Activated gamma-delta T cell (primary cell): ENCODE measurements around the gene HPS1.

Source experiments
- DNase-seq: peaks from one replicate; lab custom pipeline; 2025; lab: John Stamatoyannopoulos, UW

The HPS1 gene

DNA sequence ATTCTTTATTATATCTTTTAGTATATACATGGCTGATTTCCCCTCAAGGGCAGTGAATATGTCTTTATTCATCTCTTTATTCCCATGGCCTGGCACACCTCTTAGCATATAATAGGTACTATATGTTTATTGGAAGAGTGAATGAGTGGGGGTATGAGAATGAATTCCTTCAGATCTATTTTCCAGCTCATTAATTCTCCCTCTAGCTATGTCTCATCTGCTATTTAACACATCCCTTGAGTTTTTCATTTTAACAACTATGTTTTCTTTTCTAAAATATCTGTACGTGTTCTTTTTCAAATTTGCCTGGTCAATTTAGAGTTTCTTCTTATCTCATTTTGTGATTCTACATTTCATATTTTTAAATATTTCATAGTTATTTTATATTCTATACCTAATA lies 14.4 kb downstream of the HPS1 start:
- no peak for DNase-seq

DNA sequence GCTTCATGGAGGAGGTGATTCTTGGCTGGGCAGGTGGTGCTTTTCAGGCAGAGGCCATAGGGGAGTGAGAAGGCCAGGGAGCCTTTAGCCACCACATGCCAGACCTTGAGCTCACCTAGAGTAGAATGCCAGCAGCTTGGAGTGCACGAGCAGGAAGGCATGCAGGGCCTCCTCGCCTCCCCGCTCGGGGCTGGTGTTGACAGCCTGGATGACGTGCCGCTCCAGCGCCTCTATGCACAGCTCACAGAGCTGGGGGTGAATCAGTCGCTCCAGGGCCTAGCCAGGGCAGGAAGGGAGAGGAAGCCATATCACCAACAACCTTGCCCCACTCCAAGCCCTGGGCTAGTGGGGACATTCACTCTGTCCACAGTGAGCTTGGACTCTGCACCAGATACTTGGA lies 15.7 kb downstream of the HPS1 start:
- no peak for DNase-seq

DNA sequence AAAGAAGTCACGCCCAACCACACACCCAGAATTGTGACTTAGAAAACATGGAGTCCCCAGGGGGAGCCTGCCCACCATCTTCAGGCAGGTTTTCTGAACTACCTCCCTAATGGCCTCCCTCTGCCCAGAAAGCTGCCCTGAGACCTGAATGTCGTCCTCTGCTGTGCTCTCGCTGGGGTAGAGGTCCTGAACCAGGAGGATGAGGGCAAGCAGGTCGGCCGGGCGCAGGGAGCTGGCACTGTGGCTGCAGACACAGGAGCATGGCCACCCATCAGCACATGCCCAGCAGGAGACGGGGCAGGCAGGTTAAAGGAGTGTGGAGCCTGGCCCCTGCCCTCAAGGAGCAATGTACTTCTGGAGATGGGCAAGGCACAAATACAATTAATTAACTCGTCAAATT lies 16.3 kb downstream of the HPS1 start:
- no peak for DNase-seq

DNA sequence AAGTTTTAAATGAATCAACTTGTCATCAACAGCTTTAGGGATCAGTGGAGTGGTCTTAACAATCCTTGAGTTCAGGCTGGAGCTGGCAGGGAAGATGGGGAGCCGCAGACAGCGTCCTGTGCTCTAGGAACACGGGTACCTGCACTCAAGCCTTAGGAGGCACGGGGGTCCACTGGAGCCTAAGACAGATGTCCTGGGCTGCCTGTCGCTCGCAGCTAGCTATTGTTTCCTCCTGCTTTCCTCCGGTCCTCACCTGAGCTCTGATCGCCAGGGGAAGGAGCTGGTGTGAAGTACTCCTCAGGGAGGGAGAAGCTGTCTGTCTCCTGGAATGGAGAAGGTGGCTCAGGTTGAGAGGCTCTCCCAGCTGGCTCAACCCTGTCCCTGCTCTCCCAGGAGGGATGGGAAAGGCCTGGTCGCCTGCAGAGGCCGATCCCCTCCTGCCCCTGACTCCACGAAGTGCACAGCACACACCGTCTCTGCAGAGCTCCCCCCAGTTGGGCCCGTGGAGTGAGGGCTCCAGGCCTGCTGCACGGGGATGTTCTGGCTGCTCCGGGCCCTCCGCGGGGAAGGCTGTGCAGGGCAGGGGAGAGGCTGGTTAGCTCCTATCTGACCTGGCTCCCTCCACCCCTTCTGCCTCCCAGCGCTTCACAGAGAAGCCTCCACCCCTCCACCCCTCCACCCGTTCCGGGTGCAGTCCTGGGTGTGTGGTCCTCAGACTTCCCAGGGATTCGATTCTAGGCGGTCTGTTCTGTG lies 17.2 kb downstream of the HPS1 start:
- no peak for DNase-seq

DNA sequence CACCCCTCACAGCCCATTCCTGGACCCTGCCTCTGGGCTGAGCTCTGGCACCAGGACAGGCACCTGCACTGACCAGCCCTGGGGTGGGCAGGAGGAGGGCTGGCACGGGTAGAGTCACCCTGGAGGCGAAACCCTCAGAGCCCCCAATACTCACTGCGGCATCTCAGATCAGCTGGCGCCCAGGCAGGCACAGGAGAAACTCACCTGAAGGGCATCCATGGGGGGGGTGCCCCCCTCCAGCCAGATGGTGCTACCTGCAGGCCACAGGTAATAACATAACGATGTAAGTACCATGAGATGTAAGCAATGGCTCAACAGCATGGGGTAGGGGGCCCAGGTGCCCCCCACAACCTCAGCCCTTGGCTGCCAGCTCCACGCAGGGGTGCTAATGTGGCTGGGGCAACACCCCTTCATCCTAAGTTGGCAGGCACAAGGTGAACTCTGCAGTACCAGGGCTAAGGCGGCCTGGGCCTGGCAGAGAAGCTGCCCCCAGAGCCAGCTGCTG lies 19.7 kb downstream of the HPS1 start:
- no peak for DNase-seq

DNA sequence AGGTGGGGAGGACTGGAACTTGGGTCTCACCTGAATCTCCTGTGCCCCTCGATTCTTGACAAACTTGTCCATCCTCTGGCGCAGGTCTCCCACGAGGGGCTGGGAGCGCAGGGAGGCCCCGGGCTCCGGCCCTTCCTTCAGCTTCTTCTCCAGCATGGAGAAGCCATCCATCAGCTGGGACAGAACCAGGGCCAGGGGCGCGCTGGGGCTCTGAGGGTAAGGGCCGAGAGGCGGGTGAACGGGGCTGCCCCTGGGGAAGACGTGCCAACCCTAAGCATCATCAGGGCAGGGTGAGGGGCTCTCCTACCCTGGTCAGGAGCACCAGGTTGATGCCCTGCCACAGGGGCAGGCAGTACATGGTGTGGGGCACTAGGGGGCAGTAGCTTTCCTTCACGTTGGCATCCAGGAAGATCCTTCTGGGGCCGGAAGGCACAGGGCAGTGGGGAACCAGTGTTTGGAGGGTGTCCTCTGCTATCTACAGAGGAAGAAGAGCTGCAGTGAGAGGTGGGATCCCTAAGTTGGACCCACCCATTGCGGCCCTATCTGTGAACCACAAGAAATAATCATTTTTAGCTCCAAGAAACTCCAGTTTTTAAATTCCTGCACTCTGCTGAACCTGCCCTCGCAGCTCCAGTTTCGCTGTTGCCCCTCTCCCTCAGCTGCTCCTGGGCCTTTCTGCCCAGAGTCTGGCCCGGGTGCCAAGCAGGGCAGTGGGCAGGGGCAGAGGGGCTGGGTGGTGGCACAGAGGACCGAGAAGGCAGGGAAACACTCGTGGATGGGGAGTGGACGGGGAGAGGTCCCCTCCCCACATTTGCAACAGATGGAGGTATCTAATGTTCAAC lies 21.0 kb downstream of the HPS1 start:
- DNase-seq, result no peak

DNA sequence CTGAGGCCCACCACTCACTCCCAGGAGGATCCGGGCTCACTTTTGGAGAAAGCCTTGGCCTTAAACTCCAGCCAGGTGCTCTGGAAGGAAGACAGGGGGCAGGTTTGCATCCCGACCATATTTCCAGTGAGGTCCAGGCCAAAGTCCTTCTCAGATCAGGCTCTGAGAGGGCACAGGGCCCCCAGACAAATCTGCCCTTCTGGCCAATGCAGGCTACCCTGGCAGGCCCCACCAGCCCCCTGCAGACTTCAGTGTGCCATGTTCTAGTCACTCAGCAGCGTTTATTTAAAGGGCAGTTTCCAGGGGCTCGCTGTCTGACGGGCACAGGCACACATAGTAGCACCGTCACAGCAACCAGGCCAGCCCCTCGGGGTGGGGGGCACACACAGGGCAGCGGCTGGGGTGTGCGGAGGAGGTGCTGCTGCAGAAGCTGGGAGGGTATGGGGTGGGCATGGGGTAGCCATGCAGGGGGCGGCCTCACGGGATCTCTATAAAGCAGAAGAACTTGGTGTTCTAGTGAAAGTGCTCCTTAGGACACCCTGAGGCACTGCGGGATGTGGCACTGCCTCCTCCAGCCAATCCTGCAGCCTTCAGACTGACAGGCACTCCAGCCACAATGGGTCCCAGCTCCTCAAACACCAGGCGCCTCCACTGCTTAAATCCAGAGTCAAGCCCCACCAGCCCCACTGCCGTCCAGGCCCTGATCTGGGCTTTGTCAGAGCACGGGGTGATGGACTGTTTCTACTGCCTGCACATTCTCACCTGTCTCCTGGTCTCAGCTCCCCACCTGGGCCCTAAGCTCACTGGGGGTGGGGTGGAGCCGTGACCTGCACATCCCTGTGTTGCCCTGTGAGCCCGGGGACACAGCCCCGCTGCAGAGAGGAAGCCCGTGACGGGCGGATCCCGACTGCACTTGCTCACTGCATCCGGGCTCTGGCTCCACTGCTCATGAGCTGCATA lies 22.2 kb downstream of the HPS1 start:
- DNase-seq, result no peak

DNA sequence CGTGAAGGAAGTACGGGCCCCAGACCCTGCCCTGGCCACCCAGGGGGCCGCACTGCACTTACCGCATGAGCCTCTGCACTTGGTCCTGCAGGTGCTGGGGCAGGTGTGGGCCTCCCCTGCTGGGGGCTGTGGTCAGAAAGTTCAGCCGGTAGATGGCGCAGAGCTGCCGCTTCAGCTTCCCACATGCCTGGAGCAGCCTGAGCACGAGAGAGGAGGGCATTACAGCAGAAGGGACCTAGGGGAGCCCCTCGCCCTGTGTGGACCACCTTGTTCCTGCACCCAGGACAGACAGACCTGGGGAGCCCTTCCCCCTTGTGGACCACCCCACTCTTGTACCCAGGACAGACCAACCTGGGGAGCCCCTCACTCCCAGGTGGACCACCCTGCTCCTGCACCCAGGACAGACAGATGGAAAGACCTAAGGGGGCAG lies 23.0 kb downstream of the HPS1 start:
- DNase-seq, result no peak

DNA sequence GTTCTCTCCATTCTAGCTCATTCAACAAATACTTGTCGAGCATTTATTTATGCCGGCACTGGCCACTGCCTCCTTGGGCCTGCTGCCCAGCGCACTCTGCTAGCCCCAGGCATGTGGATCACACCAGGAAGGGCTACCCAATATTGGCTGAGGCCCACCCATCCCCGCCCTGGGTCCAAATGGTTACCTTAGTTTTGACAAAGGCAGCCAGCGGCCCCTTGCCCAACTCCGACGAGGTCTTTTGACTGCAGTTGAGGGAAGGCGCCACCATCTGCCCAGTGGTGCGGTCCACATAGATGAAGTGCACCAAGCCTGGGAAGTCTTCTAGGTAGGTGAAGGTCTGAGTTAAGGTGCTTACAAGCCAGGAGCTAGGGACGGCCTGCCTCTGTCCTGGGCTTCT lies 24.6 kb downstream of the HPS1 start:
- no peak for DNase-seq

DNA sequence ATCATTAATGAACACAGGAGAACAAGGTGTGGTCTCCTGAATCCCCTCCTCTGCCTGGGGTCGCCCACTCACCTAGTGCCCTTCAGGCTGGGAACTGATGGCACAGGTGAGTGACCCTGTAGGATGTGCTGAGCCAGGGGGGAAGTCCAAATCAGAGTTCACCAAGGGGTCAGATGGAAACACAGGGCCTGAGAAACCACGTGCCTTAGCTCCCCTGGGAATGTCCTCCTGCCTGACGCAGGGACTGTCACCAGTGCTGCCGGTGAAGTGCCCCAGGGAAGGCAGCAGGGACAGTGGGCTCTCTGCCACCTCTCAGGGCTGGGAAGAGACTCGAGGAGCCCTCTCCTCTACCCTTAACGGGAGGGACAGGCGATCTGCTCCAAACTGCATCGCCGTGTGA lies 25.9 kb downstream of the HPS1 start:
- DNase-seq, result no peak

DNA sequence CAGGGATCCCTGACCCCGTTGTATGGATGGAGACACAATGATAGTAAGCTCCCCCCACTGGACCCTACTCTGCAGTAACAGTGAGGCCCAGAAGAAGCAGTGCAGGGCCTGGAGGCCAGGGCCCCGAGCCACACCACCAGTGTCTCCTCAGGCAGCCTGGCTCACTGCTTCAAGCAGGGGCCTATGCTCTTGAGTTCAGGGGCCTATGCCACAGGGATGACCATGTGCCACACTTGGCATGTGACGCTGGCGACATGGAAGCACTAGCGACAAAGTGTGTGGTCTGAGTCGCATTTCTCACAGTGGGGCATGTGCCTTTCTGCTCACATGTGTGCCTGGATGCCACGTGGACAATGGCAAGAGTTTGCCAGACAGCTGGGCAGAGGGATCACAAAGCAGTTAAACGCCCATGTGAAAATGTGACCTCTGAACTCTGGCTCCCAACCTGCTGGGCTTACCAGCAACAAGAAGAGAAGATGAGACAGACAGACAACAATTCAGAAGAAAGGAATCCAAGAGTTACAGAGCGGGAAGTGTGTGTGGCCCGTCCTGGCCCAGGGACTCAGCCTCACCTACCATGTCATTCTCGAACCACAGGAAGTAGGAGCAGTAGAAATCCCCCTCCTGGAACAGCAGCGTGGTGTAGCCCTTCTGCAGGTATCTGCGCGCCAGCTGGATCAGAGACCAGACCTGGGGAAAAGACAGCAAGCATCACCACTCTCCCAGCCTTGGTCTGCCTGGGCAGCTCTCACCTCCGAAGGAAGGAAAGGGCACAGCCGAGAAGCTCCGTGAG lies 27.1 kb downstream of the HPS1 start:
- no peak for DNase-seq

DNA sequence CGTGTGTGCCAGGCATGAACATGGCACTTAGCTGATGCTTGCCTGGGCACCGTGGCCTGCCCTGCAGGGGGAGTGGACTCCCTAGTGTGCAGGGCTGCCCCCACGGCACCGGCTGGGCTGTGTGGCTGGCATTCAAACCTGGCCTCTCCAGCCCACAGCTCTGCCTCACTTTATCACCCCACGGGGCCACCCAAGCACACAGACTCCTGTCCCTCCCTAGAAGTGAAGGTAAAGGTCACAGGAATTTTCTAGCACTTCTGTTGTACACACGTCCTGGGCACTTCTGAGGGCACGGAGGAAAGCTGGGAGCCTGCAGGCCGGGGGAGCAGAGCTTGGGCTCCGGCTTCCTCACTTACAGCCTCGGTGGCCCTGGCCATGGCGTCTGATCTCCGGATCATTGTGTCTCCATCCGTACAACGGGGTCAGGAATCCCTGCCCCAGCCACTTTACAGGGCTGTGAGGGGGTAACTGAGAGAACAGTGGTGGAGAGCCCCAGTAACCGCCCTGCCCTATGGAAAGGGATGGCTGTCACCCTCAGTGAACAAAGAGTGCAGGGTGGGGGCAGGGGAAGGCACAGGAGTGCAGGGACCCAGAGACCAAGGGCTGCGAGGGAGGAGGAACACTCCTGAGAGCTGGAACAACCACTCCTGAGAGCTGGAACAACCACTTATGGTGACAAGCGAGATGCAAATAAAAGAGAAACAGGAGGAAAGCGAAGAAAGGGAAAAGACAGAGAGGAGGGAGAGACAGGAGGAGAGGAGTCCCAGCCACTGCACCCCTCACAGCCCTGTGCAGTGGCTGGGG lies 27.9 kb downstream of the HPS1 start:
- DNase-seq, result no peak

DNA sequence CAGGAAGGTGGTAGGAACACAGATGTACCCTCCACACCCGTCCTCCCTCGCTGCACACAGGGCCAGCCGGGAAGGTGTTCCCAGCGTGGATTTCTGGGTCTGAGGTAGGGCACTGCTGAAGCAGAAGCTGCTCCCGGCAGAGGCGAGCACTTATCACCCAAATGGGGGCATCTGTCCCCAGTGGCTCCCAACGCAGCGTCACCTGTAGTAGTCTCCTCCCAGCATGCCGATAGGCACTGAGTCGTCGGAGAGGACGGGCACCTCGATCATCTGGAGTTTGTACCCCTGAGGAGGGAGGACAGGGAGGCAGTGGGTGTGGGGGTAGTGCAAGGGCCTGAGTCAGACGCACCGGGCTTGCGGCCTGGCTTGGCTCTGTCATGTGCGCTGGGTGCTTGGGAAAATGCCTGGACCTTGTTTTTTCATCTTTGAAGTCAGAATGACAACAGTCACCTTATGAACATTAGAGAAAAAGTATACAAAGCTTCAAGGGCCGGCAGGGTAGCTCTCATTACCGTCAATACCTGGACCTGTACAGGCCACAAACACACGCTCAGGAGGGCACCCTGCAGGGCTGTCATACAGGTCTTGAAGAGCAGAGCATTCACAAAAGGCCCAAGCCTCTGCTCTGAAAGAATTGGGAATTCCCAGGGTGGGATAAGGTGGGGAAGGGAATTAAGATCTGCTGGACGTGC lies 28.6 kb downstream of the HPS1 start:
- DNase-seq, result no peak

DNA sequence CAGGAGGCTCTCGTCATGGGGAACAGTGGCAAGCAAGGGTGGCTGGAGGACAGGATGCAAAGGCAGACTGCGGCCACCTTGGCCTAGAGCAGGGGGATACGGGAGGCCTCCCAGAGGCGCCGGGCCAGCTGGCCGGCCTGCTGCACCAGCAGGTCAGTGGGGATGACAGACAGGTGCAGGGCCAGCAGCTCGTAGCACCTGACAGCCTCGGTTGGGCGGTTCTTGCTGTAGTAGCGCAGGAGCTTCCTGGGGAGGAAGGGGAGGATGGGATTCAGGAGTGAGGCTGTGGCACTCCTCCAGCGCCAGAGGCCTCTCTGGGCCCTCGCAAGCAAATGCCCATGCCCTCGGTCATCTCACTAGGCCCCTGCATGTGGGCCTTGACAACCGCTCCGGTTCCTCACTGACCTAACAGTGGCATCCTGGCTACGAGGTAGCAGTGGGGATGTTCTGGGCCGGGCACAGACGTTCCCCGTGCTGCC lies 29.2 kb downstream of the HPS1 start:
- no peak for DNase-seq

DNA sequence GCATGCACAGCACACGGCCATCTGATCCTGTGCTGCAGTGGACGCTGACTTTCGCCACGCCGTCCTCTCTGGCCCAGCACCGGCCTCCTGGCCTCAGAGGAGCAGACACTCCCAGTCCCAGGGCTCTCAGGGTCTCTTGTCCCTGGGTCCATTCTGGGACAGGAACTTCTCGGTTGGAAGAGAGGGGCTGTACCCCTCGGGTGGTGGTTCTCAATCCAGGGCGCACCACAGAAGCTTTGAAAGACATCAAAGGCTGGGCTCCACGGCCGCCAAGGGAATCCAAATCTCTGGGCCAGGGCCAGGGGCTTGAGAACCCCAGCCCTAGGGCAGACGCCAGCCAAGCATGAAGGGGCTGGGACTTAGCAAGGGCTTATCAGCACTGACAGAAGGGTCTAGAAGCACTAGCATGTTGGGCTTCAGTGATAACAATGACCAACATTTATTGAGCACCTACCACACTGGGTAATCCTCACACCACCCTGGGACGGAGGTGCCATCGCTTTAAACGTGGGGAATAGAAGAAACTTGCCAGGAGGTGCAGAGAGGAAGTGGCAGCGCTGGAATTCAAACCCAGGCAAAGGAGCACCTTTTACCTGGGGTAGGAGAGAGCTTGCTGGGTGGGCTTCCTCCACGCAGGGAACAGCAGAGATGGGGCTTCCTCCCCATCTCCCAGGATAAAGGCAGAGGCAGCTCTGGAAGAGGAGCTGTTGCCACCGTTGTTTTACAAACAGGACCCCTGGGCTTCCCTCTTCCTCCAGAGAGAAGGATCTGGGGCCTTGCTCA lies 29.9 kb downstream of the HPS1 start:
- DNase-seq, result no peak

DNA sequence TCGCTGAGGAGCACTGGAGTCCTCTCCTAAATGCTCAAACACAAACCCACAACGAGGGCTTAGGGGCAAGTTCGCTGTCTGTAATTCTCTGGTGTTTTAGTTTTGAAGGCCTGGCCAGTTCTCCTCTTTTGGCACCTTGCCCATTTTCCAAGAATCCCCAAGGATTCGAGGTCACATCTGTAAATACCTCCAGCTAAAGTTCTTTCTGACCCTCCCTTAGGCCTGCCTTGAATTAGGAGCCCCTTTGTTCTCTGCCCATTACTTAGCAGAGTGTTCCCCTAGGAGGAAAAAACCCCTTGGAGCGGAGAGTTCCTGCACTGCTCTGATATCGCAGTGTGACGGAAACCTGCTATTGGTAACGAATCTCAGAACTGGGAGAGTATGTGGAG lies 31.0 kb downstream of the HPS1 start:
- no peak for DNase-seq

DNA sequence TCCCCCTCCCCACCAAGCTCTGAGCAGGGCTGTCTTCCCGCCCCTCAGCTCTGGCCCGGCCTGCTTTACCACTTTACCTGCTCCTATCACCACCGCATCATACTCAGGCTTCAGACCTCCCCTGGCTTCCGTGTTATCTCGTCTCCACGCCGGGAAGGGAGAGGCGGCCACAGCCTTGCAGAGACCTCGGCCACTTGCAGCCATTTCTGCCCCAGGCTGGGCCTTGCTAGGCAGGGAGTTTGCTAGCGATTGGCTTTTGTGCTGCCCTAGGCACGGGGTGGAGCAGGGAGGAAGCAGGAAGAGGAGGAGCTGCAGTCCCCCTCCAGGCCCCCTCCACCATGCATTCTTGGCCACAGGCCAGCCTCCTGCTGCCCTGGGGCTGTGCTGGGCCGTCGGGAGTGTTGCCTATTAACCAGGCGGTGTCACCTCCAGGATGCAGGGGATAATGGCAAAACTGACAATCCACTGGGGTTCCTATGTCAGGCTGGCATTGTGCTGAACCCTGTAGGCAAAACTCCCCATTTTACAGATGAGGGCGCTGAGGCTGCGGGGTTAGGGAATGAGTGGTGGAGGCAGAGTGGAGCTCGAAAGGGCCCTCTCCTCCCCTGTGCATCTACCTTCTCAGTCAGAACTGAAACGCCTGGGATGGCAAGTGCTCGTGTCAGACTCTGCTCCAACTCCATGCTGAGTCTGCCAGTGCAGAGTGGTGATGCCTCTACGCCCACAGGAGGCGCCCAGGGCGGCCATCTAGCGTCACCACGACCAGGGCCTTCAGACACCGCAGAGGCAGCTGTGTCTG lies 31.6 kb downstream of the HPS1 start, which contains the start of gene PYROXD2:
PYROXD2 (minus strand) TSS at position 251 of the 799 bp plus-strand sequence; CDS start at position 204, 47 bp downstream.
- DNase-seq, result no peak

DNA sequence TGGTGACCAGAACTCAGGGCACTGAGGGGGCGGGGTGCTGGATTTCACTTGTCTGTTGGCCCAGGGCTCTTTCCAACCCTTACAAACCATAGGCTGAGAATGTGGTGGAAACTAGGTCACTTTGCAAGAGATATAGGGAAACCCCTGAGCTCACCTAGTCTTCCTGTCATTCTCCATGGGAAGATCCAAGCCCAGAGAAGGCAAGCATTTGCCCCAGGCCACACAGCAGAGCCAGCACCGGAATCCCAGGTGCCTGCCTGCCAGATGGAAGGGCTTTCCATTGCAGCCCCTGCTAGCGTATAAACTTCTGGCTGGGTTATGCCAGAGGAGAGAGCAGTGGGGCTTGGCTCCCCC lies 32.2 kb downstream of the HPS1 start:
- DNase-seq, result no peak
